GM15510 (cell line): Measurements from ENCODE around the gene SYNDIG1.

Experiments
- POLR2A ChIP-seq: IDR thresholded peaks from 3 replicates; pipeline ENCODE4 v1.6.1; 2011; ENCODE audit warnings: borderline replicate concordance; ENCODE audit not compliant: insufficient read length; ENCODE audit errors: extremely low read depth

SYNDIG1 gene

GRCh38 chr20:24582373-24583168 lies 113.1 kb downstream of the SYNDIG1 start:
- TF ChIP-seq POLR2A, result no peak

- TF ChIP-seq POLR2A, result no peak
Measured at GRCh38 chr20:24583169-24583792, 113.9 kb downstream of the SYNDIG1 start.

GRCh38 chr20:24584078-24584477 lies 114.6 kb downstream of the SYNDIG1 start:
- no peak for TF ChIP-seq POLR2A

- no peak for TF ChIP-seq POLR2A
Measured at GRCh38 chr20:24584538-24585356, 115.3 kb downstream of the SYNDIG1 start.

- no peak for TF ChIP-seq POLR2A
Measured at GRCh38 chr20:24585796-24586522, 116.5 kb downstream of the SYNDIG1 start.

- no peak for TF ChIP-seq POLR2A
Measured at GRCh38 chr20:24586523-24586840, 117.1 kb downstream of the SYNDIG1 start.

GRCh38 chr20:24587384-24588046 lies 118.1 kb downstream of the SYNDIG1 start:
- no peak for TF ChIP-seq POLR2A

GRCh38 chr20:24588047-24588635 lies 118.7 kb downstream of the SYNDIG1 start:
- no peak for TF ChIP-seq POLR2A

GRCh38 chr20:24588725-24589340 lies 119.4 kb downstream of the SYNDIG1 start:
- TF ChIP-seq POLR2A, result no peak

GRCh38 chr20:24589381-24589780 lies 120.0 kb downstream of the SYNDIG1 start:
- TF ChIP-seq POLR2A, result no peak

GRCh38 chr20:24589815-24590177 lies 120.4 kb downstream of the SYNDIG1 start:
- no peak for TF ChIP-seq POLR2A

- no peak for TF ChIP-seq POLR2A
Measured at GRCh38 chr20:24590178-24590982, 121.0 kb downstream of the SYNDIG1 start.

- no peak for TF ChIP-seq POLR2A
Measured at GRCh38 chr20:24597051-24597450, 127.6 kb downstream of the SYNDIG1 start.
